Right kidney (tissue), 1 donor: ENCODE data around the gene GAPDH.
"Not testable (repeated sequence)": the region's sequence is repeated elsewhere in the genome, so short reads cannot be mapped to it uniquely, and the experiment has no call there.

Source experiments
- DNase-seq: peaks from one replicate; pipeline ENCODE4 v3.0.0-alpha.2; 2016

The GAPDH gene

DNA sequence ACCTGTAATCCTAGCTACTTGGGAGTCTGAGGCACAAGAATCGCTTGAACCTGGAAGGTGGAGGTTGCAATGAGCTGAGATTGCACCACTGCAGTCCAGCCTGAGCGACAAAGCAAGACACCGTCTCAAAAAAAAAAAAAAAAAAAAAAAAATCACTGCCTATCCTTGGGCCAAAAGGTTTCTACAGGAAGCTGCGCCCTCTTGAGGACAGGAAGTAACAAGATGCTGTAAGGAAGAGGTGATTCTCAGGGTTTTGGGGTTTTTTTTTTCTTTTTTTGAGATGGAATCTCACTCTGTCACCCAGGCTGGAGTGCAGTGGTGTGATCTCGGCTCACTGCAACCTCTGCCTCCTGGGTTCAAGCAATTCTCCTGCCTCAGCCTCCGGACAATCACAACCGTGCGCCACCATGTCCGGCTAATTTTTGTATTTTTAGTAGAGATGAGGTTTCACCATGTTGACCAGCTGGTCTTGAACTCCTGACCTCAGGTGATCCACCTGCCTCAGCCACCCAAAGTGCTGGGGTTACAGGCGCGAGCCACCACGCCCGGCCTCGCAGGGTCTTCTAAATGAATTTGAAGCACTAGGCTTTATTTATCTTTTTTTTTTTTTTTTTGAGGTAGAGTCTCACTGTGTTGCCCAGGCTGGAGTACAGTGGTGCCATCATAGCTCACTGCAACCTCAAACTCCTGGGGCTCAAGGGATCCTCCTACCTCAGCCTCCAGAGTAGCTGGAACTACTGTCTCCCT lies 23.9 kb downstream of the GAPDH start:
- not testable (repeated sequence) for DNase-seq

DNA sequence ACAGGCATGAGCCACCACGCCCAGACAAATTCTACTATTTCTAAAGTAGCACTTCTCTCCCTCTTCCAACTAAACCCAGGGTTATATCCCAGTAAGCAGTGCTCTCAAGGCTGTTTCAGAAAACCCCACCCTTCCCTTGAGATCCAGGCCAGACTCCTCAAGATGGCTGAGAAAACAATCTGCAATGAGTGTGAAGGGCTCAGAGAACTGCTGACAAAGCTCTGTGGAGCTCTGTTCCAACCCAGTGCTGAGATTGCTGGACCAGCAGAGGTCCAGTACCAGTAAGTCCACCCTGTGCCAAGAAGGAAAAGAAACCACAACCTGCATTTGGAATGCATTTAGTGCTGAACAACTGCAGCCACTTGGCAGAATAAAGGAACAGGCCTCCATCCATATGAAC lies 25.2 kb downstream of the GAPDH start:
- no peak for DNase-seq

DNA sequence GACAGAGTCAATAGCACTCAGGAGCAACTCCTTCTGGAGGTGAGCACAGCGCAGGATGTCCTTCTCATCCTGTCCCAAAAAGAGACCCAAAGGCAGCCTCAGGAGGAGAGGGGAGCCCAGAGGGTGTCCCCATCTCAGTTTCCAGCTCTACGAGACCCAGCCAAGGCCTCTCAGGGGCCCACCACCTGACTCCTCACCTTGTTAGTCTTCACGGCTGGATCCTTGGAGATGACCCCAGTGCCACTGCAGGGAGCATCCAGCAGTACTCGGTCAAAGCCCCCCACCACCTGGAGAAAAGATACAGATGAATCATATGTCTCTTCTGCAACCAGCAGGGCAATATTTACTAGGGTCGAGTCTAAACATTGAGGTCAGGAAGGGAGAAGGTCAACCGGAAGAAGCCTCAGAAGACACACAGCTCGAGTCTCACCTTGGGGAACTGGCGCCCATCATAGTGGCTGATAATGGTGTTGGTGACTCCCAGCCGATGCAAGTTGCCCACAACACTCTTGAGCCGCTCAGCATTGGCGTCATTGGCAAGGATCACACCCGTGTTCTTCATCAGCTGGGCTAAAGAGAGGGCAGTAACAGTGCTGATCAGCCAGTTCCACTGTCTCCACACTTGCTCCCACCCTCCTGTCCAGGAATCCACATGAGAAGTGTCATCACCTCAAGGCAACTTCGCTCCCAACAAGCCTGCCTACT lies 26.3 kb downstream of the GAPDH start:
- no peak for DNase-seq

DNA sequence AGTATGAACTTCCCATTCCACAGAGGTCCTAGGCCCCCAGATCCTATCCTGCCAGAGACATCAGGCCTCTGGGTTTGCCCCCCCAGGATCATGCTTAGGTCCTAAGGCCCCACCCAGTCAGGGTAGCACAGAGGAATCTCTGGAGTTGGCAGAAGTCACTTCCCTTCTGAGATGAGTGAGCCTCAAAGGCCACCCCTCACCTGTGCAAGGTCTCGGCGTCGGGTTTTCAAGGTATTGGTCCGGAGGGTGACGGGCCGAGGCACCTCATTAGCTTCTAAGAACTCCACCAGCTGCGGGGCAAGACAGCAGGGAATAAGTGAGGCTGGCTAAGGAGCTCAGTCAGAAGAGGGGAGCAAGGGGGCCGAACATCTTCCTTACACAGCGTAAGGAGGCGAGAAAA lies 28.6 kb downstream of the GAPDH start:
- no peak for DNase-seq

DNA sequence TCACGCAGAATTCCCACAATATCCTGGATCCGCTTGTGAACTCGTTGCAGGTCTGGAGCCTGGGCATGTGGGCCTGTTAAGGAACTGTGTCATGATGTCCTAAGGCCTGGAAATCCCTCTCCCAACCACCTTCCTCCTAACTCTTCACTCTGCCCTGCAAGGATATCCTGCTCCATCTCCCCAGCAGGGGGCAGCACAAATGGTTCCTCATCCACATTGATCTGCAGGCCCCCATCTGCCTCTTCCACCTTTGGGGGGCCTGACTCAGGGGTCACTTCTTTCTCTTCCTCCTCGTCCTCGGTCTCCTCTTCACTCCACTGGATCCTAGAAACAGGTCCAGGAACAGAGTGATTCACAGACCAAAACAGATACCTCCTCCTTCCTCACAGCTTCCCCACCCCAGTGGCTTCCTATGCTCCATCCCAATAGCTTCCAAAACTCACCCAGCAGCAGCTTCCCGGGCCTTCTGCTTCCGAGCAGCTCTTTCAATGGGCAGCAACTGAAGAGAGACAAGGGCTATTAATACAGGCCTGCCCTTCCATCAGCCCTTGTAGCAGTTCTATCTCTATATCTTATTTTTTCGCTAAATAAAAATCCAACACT lies 29.2 kb downstream of the GAPDH start:
- no peak for DNase-seq

DNA sequence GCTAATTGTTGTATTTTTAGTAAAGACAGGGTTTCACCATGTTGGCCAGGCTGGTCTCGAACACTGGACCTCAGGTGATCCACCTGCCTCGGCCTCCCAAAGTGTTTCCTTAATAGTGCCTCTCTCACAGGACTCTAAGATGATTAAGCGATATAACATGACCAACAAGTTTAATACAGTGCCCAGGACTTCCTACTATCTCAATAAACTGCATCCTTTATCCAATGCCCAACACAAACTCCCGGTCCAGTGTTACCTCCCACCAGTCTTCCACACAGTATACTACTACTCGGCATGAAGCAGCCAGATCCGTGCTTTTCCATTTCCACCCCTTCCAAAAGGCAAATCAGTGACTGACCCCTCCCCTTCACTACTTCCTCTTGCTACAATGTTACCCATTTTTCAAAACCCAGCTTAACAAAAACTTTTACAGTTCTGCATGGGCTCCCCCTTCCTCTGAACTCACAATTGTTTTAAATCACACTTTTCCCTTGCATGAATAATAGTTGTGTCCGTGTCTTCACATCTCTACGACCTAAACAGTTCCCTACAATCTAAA lies 32.9 kb downstream of the GAPDH start:
- no peak for DNase-seq

DNA sequence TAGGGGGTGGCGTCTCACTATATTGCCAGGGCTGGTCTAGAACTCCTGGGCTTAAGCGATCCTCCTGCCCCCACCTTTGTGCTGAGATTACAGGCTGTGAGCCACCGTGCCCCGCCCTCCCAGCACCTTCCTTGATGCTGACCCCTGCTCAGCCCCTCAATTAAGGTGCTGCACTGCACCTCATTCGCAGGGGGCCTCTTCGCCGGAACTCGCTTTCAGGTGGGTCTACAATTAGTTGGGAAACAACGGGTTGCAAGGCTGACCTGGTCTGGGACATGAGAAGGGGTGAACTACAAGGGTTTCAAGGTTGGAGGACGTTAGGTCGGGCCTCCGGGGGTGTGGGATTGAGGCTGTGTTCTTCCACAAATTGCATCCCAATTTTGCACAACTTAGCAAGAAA lies 35.0 kb downstream of the GAPDH start:
- no peak for DNase-seq

DNA sequence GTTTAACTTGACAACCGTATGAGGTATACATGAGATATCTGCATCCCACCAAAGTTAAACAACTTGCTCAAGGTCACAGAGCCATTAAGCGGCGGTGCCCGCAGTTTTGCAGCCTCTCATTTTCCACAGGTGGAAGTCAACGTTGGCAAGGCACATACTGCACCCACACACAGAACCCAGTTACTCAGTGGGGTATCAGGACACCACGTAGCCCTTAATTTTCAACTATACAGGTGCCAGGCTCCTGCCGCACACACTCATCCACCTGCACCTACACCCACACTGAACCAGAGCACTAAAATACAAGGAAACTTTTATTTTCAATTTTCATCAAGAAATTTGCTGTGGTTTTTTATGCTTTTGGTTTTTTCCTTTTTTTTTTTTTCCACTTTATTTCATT lies 35.5 kb downstream of the GAPDH start:
- DNase-seq: no peak

DNA sequence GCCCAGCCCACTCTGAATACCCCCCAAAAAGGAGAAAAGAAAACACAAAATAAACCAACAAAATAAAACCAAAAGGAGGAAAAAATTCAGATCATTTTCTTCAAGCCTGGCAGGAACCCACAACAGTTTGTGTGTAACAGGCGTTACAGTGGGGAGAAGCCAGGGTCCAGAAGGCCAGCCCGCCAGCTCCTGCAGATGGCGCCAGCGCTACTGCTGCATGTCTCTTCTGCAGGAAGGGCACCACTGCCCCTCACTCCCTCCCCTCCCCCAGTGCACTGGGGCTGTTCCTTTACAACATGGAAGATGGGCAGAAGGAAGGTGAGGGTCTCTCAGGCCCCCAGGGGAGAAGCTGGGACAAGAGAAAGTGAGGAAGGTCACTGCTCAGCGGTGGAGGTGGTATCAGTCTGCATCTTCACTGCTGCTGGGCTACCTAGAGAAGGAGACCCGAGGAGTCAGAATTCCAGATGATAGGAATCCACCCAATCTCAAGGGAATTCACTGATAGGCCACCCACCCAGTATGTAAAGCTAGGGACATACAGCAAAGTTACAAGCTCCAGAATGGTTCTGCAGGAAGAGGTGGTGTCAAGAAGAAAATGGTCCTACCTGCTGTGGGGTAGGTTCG lies 36.1 kb downstream of the GAPDH start:
- DNase-seq: no peak

DNA sequence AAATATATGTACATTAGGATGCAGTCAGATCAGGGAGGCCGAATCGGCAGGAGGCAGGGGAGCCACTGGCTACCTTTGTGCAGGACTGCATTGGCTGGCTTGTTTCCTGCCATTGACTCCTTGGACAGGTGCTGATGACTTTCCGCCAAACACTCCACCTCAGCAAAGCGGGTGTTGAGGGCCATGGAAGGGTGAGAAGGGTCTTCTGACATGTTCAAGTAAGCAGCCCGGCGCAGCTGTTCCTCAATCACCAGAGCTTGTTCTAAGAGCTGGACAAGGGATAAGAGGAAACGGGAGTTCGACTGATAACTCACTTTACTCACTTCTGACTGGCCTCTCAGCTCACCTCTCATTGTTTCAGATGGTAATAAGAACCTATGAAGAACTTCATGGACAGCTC lies 38.7 kb downstream of the GAPDH start:
- no peak for DNase-seq

DNA sequence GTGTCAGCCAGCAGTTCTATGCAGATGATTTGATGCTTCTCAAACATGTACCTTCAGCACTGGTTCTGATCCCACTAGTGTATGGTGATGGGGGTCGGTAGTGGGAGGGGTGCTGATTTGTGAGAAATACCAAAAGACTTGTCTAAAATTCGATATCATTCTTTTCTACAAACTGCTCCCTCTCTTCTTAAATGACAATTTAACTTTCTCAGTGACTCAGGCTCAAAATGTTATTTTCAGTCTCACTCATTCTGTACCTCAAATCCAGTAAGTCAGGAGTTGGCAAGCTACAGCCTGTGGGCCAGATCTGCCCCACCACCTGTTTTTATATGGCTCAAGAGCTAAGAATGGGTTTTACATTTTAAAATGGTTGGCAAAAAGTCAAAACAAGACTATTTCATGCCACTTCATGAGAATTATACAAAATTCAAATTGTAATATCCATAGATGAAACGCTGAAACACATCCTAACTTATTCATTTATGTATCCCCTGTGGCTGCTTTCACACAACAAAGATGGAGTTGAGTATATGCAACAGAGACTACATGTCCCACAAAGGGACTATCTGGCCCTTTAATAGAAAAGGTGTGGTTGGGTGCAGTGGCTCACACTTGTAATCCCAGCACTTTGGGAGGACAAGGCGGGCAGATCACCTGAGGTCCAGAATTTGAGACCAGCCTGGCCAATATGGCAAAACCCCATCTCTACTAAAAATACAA lies 40.4 kb downstream of the GAPDH start:
- no peak for DNase-seq

DNA sequence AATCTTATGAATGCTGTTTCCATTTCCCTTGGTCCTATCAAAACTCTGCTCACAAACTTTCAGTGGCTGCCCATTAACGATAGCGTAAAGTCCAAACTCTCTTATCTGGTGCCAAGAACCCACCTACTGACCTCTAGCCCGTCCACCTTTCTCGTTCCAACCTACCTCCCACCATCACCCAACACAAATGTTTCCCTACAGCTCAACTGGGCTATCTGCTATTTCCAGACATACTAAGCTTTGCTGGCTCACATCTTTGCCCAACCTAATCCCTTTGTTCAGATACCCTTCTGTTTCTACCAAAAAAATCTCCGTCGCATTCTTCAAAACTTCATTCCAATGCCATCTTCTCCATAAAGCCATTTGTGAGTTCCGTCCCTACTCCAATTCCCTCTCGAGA lies 41.3 kb downstream of the GAPDH start:
- DNase-seq: no peak

DNA sequence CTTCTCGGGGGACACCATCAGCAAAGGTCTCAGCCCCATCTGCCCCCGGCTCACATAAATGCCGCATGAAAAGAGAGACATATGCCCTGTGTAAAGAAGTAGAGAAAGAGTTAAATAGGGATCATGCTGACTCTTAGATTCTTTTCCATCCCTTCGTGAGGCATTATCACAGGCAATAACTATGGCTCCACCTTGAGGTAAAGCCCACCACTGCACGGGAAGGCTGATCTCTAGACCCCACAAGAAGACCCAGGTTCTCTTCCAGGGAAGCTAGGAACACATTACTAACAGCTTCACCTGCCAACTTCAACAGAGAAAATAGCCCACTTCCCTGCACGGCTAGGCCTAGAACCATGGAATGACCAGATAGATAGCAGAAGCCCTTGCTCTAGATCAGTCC lies 47.9 kb downstream of the GAPDH start:
- no peak for DNase-seq

DNA sequence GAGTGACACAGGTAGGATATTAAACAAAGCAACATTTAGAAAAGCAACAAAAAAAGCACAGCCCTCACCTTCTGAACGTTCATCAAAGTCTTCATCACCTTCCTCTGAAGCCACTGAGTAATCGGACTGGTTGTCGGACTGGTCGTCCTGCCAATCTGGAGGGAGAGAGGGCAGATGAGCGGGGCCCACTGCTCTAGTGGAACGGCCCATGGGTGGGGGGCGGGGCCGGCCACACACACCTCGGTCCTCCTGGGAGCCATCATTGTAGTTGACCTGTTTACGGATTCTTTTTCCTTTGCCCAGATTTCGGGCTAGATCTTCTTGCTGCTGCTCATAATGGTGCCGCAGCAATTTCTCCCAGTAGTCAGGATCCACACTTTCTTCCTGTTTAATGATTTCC lies 48.6 kb downstream of the GAPDH start:
- no peak for DNase-seq

DNA sequence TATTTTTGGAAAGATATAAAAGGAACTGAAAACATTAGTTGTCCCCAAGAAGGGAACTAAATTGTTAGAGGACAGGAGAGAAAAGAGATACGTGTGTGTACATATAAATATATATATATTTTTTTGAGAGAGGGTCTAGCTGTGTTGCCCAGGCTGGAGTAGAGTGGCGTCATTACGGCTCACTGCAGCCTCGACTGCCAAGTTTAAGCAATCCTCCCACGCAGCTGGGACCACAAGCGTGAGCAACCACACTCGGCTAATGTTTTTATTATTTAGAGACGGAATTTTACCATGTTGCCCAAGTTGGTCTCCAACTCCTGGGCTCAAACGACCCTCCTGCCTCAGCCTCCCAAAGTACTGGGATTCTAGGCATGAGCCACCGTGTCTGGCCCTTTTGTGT lies 50.0 kb downstream of the GAPDH start:
- no peak for DNase-seq

DNA sequence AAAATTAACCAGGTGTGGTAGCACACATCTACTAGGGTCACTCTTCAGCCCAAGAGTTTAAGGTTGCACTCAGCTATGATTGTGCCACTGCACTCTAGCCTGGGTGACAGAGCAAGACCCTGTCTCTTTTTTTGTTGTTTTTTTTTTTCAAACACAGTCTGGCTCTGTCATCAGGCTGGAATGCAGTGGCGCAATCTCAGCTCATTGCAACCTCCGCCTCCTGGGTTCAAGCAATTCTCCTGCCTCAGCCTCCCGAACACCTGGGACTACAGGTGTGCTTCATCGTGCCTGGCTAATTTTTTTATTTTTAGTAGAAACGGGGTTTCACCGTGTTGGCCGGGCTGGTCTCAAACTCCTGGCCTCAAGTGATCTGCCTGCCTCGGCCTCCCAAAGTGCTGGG lies 52.3 kb downstream of the GAPDH start:
- DNase-seq: not testable (repeated sequence)
